ENCODE data around the gene C22orf15.
A peak's percentile ranks its signal among the peaks of the same experiment; 100 is the strongest.

Gene C22orf15

DNA sequence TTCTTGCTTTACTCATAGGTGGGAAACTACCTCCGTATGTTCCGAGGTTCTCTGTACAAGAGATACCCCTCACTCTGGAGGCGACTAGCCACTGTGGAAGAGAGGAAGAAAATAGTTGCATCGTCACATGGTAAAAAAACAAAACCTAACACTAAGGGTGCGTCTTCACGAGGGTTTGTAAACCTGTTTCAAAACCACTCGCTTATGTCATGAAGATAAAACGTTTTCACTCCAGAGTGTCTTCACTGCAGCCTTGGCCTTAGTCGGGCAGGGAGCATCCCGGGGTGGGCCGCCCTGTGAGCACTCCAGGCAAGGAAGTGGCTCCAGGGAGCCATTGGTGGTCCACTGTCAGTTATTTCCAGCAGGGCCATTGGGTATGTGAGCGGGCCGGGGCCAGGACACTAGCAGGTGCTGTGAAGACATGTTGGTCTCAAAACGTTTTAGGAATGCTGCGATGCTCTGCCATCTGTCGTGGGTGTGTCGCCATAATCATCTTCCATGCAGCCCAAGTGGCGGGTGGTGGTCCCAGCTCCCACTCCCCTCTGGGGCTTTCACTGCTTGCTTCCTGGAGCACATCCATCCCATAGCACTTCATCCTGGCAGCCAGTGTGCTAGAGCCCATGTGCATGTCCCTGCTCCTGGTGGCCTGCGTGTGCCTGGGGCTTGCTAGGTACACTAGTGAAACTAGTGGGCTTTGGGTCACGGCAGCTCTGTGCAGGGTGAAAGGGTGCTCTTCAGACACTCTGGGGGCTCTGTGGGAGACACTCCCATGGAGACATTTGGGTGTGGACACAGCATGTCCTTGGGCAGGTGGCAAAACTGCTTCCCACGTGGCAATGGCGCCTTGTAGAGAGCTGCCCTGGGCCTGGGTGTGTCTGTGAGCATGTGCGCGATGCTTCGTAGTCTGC is 29.2 kb downstream of the C22orf15 start:
- DNase-seq (ENCODE audit: low read depth): no peak
- H3K4me3 ChIP-seq (ENCODE audit: control insufficient read depth, low read depth, low read length): no peak overlapping the region
- TF ChIP-seq CTCF (IDR thresholded peaks at IDR 0.05; ENCODE audit: control insufficient read depth, insufficient read depth, low read depth, low read length, missing control alignments): no peak

- no peak for TF ChIP-seq CTCF (IDR thresholded peaks at IDR 0.05; ENCODE audit: control insufficient read depth, insufficient read depth, low read depth, low read length, missing control alignments)
- DNase-seq (ENCODE audit: low read depth): no peak
- no peak overlapping the region for H3K4me3 ChIP-seq (ENCODE audit: control insufficient read depth, low read depth, low read length)
Measured at GRCh38 chr22:23793326-23793725, 30.5 kb downstream of the C22orf15 start.

- DNase-seq (ENCODE audit: low read depth): peak; percentile 57
- H3K4me3 ChIP-seq (ENCODE audit: control insufficient read depth, low read depth, low read length): no peak overlapping the region
- no peak for TF ChIP-seq CTCF (IDR thresholded peaks at IDR 0.05; ENCODE audit: control insufficient read depth, insufficient read depth, low read depth, low read length, missing control alignments)
Measured at GRCh38 chr22:23796461-23796860, 33.7 kb downstream of the C22orf15 start.

DNA sequence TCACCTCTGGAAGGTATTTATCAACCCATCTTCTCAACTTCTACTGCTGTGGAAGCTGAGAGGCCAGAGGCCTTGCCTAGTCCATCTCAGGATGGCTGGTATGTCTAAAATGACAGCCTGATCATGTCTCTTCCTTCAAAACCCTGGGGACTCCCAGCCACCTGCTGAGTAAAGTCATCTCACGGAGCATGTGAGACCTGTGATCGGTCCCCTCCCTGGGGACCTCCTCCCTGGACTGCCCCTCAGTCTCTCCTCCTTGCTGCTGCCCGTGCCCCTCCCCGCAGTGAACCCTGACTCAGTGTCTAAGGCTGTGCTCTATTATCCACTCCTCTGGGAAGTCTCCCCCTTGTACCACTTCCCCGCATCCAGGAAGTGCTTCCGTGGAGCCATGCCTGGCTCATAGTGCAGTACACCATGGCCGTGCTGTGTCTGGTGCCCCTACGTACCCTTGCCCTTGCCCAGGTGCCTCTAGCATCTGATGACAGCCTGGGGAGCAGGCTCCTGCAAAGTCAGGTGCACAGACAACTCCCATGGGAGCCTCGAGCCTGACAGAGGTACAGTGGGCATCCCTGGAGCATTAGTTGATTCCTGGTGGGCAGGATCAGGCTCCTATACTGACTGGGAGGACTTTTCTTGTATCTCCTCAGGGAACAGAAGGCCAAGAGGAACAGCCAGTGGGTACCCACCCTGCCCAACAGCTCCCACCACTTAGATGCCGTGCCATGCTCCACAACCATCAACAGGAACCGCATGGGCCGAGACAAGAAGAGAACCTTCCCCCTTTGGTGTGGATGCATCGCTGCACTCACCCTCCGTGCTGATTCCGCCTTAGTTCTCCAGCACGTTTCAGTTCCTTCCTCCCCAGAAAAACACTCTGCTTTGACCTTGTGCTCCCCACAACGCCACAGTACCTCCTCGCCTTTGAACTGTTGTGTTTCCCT is 37.8 kb downstream of the C22orf15 start:
- DNase-seq (ENCODE audit: low read depth): no peak
- TF ChIP-seq CTCF (IDR thresholded peaks at IDR 0.05; ENCODE audit: control insufficient read depth, insufficient read depth, low read depth, low read length, missing control alignments): no peak
- no peak overlapping the region for H3K4me3 ChIP-seq (ENCODE audit: control insufficient read depth, low read depth, low read length)

- no peak for DNase-seq (ENCODE audit: low read depth)
- no peak for TF ChIP-seq CTCF (IDR thresholded peaks at IDR 0.05; ENCODE audit: control insufficient read depth, insufficient read depth, low read depth, low read length, missing control alignments)
- H3K4me3 ChIP-seq (ENCODE audit: control insufficient read depth, low read depth, low read length): no peak overlapping the region
Measured at GRCh38 chr22:23801238-23801821, 38.5 kb downstream of the C22orf15 start.

GRCh38 chr22:23801886-23802377 is 39.1 kb downstream of the C22orf15 start:
- no peak overlapping the region for H3K4me3 ChIP-seq (ENCODE audit: control insufficient read depth, low read depth, low read length)
- DNase-seq (ENCODE audit: low read depth): no peak
- no peak for TF ChIP-seq CTCF (IDR thresholded peaks at IDR 0.05; ENCODE audit: control insufficient read depth, insufficient read depth, low read depth, low read length, missing control alignments)

All from AG09309 (cell line).